PC-3 (cell line): Measurements from ENCODE around the gene RASAL1. TPM values are rescaled to one million over a fixed set of nuclear protein-coding genes. Genes with fewer than 3 reads are reported as not detected.

ENCODE experiments used
- ATAC-seq: fragments of 200-7000 bp; cut with Tn5 transposase; 2 replicates; pipeline ENCODE4 v1.9.1; 2020; ENCODE audit warnings: mild to moderate bottlenecking, moderate library complexity
- BruUV-seq: library from RNA; stranded (reverse); fragments of 400-500 nt; replicated peaks from 2 replicates; lab custom pipeline; 2021; lab: Mats Ljungman, UMichigan
- CTCF ChIA-PET: fragments of 300-600 bp; sonication (Branson Sonifier 250); formaldehyde crosslinking; loops from one replicate; lab custom pipeline; 2022; ENCODE audit warnings: antibody characterized with exemption; lab: Charles Lee
- POLR2A ChIA-PET: fragments of 300-600 bp; sonication (Branson Sonifier 250); formaldehyde crosslinking; loops from one replicate; lab custom pipeline; 2022; ENCODE audit warnings: antibody characterized with exemption; ENCODE audit not compliant: unreplicated experiment; lab: Charles Lee
- DNase-seq: peaks from one replicate; pipeline ENCODE4 v3.0.0-alpha.2; 2015
- H2AFZ ChIP-seq: fragments of 300-600 bp; sonication (generic); 2 replicates; pipeline ENCODE4 v1.6.0; 2016; ENCODE audit warnings: antibody characterized with exemption, low read length
- H3F3A ChIP-seq: fragments of 300-600 bp; sonication (generic); one replicate; pipeline ENCODE4 v1.6.0; 2017; ENCODE audit warnings: antibody characterized with exemption, low read length, control low read depth, mild to moderate bottlenecking; ENCODE audit not compliant: unreplicated experiment
- H3K27ac ChIP-seq: fragments of 300-600 bp; sonication (generic); 2 replicates; pipeline ENCODE4 v1.5.1; 2016; ENCODE audit warnings: mild to moderate bottlenecking, low read length
- H3K27me3 ChIP-seq: fragments of 300-600 bp; sonication (generic); 2 replicates; pipeline ENCODE4 v1.6.1; 2016; ENCODE audit warnings: low read length, mixed read lengths
- H3K36me3 ChIP-seq: fragments of 300-600 bp; sonication (generic); 2 replicates; pipeline ENCODE4 v1.6.1; 2016; ENCODE audit warnings: low read depth, mixed run types, low read length, mixed read lengths
- H3K4me1 ChIP-seq: fragments of 300-600 bp; sonication (generic); 2 replicates; pipeline ENCODE4 v1.5.1; 2016; ENCODE audit warnings: low read length; ENCODE audit not compliant: insufficient read depth
- H3K4me2 ChIP-seq: fragments of 300-600 bp; sonication (generic); 2 replicates; pipeline ENCODE4 v1.6.0; 2016; ENCODE audit warnings: low read length
- H3K4me3 ChIP-seq: fragments of 300-600 bp; sonication (generic); 2 replicates; pipeline ENCODE4 v1.5.1; 2016; ENCODE audit warnings: mild to moderate bottlenecking, low read length, mixed read lengths
- H3K79me2 ChIP-seq: fragments of 300-600 bp; sonication (generic); 2 replicates; pipeline ENCODE4 v1.6.1; 2017; ENCODE audit warnings: low read length, mixed read lengths
- H3K9ac ChIP-seq: fragments of 300-600 bp; sonication (generic); 2 replicates; pipeline ENCODE4 v1.6.0; 2016; ENCODE audit warnings: mild to moderate bottlenecking, low read length
- H3K9me2 ChIP-seq: fragments of 300-600 bp; sonication (generic); replicated peaks from 2 replicates; pipeline ENCODE4 v1.6.1; 2016; ENCODE audit warnings: mixed run types, low read length, mixed read lengths
- H3K9me3 ChIP-seq: fragments of 300-600 bp; sonication (generic); 2 replicates; pipeline ENCODE4 v1.6.1; 2016; ENCODE audit warnings: low read length, mixed read lengths
- H4K20me1 ChIP-seq: fragments of 300-600 bp; sonication (generic); 2 replicates; pipeline ENCODE4 v1.6.1; 2016; ENCODE audit warnings: low read length, mixed read lengths
- CTCF ChIP-seq: fragments of 300-600 bp; sonication (generic); conservative IDR thresholded peaks from 2 replicates; pipeline ENCODE4 v1.5.1; 2017; ENCODE audit warnings: antibody characterized with exemption, low read depth, mild to moderate bottlenecking, low read length
- EZH2 ChIP-seq: fragments of 300-600 bp; sonication (generic); IDR thresholded peaks from one replicate; pipeline ENCODE4 v1.6.1; 2017; ENCODE audit warnings: antibody characterized with exemption, mild to moderate bottlenecking, low read length; ENCODE audit not compliant: unreplicated experiment
- EZH2phosphoT487 ChIP-seq: fragments of 300-600 bp; sonication (generic); IDR thresholded peaks from 2 replicates; pipeline ENCODE4 v1.6.1; 2018; ENCODE audit warnings: mild to moderate bottlenecking, antibody characterized with exemption, low read length, borderline replicate concordance
- intact Hi-C: fragments of 100-400 bp; cut with micrococcal nuclease; formaldehyde crosslinking; loops from 2 replicates; pipeline ENCODE4 v1.9.0; 2023
- total RNA-seq: library from RNA; depleted of rRNA; stranded (reverse); fragments of >200 nt; gene quantifications from 2 replicates; pipeline ENCODE4 v1.2.3, GENCODE V29; 2014

Gene RASAL1
- total RNA-seq, 1 experiment from 2014 or later, result 0.66 TPM

- ChIA-PET POLR2A (no interaction called here), CTCF (no interaction called here)
- no TSS peak for BruUV-seq
- Histone ChIP-seq H3K9ac (no peak overlapping the region), H3K79me2 (no peaks in the 10 kb centered on the region), H3K9me2 (no peaks in the 10 kb centered on the region), H4K20me1 (no peaks in the 10 kb centered on the region), H3K9me3 (no peaks in the 10 kb centered on the region), H3K27me3 (0 out of 2 replicates have a peak, but pooled peaks cover 5% of the 10 kb centered on the region), H2AFZ (no peak overlapping the region), H3F3A (no peaks in the 10 kb centered on the region), H3K36me3 (no peaks in the 10 kb centered on the region), H3K27ac (no peak overlapping the region), H3K4me2 (no peak overlapping the region), H3K4me3 (no peak overlapping the region), H3K4me1 (peaks cover 4% of the 10 kb centered on the region; the same call in 1 of the 2 replicates)
- TF ChIP-seq EZH2phosphoT487 (no peak), CTCF (no peak), EZH2 (no peak)
- DNase-seq (no peak), ATAC-seq (no peak)
- intact Hi-C loops, result no loop called here
Measured at GRCh38 chr12:113088037-113088436, 47.5 kb downstream of the RASAL1 start.

DNA sequence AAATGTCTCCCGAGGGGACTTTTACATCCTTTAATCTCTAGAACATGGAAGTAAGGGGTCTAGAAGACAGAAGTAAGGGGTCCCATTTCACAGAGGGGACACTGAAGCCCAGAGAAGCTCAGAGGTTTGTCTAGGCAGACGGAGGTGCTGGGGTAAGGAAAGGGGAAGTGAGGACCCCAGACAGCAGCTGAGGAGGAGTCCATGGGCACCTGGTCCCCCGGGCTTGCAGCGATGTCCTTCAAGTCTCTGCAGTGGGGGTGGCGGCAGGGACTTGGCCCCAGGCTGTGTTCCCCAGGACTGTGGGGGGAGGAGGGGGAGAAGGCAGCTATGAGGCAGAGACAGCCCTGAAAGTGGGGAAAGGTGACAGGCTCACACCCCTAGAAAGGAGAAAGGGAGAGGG is 48.4 kb downstream of the RASAL1 start:
- peak overlapping the region; percentile 46; the same call in 1 of the 2 replicates for H2AFZ ChIP-seq
- TF ChIP-seq EZH2 (no peak), EZH2phosphoT487 (no peak)
- no TSS peak for BruUV-seq
- no peak overlapping the region for H3K4me3 ChIP-seq
- no peaks in the 10 kb centered on the region for H4K20me1 ChIP-seq
- H3K36me3 ChIP-seq, result no peaks in the 10 kb centered on the region
- DNase-seq (no peak), ATAC-seq (no peak)
- no peak overlapping the region for H3K4me2 ChIP-seq
- H3K27me3 ChIP-seq, result 0 out of 2 replicates have a peak, but pooled peaks cover 5% of the 10 kb centered on the region
- H3K9me3 ChIP-seq, result no peaks in the 10 kb centered on the region
- no peaks in the 10 kb centered on the region for H3K9me2 ChIP-seq
- CTCF ChIA-PET, result no interaction called here
- no peak overlapping the region for H3K9ac ChIP-seq
- no peaks in the 10 kb centered on the region for H3F3A ChIP-seq
- POLR2A ChIA-PET, result no interaction called here
- no peak overlapping the region for H3K27ac ChIP-seq
- H3K4me1 ChIP-seq, result peaks cover 4% of the 10 kb centered on the region; the same call in 1 of the 2 replicates
- H3K79me2 ChIP-seq, result no peaks in the 10 kb centered on the region
- intact Hi-C loops, result no loop called here

- Histone ChIP-seq H3K9ac (no peak overlapping the region), H3K4me2 (no peak overlapping the region), H3K27me3 (0 out of 2 replicates have a peak, but pooled peaks cover 2% of the 10 kb centered on the region), H3K36me3 (no peaks in the 10 kb centered on the region), H3F3A (no peaks in the 10 kb centered on the region), H3K9me3 (no peaks in the 10 kb centered on the region), H3K79me2 (no peaks in the 10 kb centered on the region), H2AFZ (peak overlapping the region; percentile 46; the same call in 1 of the 2 replicates), H3K4me1 (peaks cover 4% of the 10 kb centered on the region; the same call in 1 of the 2 replicates), H3K4me3 (no peak overlapping the region), H3K9me2 (no peaks in the 10 kb centered on the region), H4K20me1 (no peaks in the 10 kb centered on the region), H3K27ac (no peak overlapping the region)
- ChIA-PET CTCF (no interaction called here), POLR2A (no interaction called here)
- DNase-seq (no peak), ATAC-seq (no peak; the same call in 1 of the 2 replicates)
- intact Hi-C loops, result no loop called here
- TF ChIP-seq CTCF, result no peak
- TF ChIP-seq EZH2, result no peak
- TF ChIP-seq EZH2phosphoT487, result no peak
- BruUV-seq, result no TSS peak
Measured at GRCh38 chr12:113086249-113087164, 49.1 kb downstream of the RASAL1 start.
